Measurements from ENCODE around the gene TBC1D9.

TBC1D9 gene

GRCh38 chr4:140607852-140608251 is 148.3 kb downstream of the TBC1D9 start:
- Histone ChIP-seq H4K91ac (ENCODE audit: low read depth, low read length, poor library complexity) (no peak overlapping the region), H3K18ac (ENCODE audit: low read length) (no peak overlapping the region), H3K4ac (ENCODE audit: low read length) (no peak overlapping the region), H3K79me1 (ENCODE audit: low read depth, low read length) (no peaks in the 10 kb centered on the region), H3K4me2 (ENCODE audit: insufficient read depth, low read length, poor library complexity, severe bottlenecking) (no peak overlapping the region), H3K36me3 (replicated peaks in 1 of 2; ENCODE audit: control insufficient read depth in 2 of 2, insufficient read depth in 2 of 2, low read length in 2 of 2) (no peaks in the 10 kb centered on the region), H2AK5ac (ENCODE audit: low read depth, low read length) (no peak overlapping the region), H2BK12ac (ENCODE audit: low read length) (no peak overlapping the region), H3K23ac (ENCODE audit: low read depth, low read length, poor library complexity) (no peak overlapping the region), H3K9ac (ENCODE audit: low read depth, low read length, poor library complexity) (no peak overlapping the region), H3K9me3 (replicated peaks in 1 of 2; ENCODE audit: control insufficient read depth in 2 of 2, insufficient read depth in 1 of 2, low read depth in 1 of 2, low read length in 2 of 2) (no peaks in the 10 kb centered on the region), H3K4me1 (ENCODE audit: control insufficient read depth in 2 of 2, insufficient read depth in 1 of 2, low read depth in 1 of 2, low read length in 2 of 2) (peaks cover 9 to 14% of the 10 kb centered on the region in 2 donors), H4K8ac (ENCODE audit: low read depth, low read length) (no peak overlapping the region), H2BK15ac (ENCODE audit: low read length) (no peak overlapping the region), H2AFZ (ENCODE audit: low read length) (no peak overlapping the region), H3K14ac (ENCODE audit: low read length) (no peak overlapping the region), H2BK5ac (ENCODE audit: low read length) (no peak overlapping the region), H3K27me3 (ENCODE audit: control insufficient read depth in 3 of 3, insufficient read depth in 3 of 3, low read depth in 1 of 3, low read length in 3 of 3) (no peaks in the 10 kb centered on the region), H3K27ac (replicated peaks; ENCODE audit: low read length) (no peak overlapping the region), H3K4me3 (ENCODE audit: low read length in 2 of 2) (no peak overlapping the region), H2BK120ac (ENCODE audit: low read depth, low read length) (no peak overlapping the region)
- WGBS, 2 donors (ENCODE audit: extremely low coverage in 2 of 2, insufficient read length in 2 of 2, insufficient replicate concordance in 1 of 2) = no CpG with 5 or more reads among the region's 4 CpGs
- no peak for DNase-seq (ENCODE audit: low spot score)

GRCh38 chr4:140604544-140604943 is 151.6 kb downstream of the TBC1D9 start:
- H3K9me3 ChIP-seq (replicated peaks in 1 of 2; ENCODE audit: control insufficient read depth in 2 of 2, insufficient read depth in 1 of 2, low read depth in 1 of 2, low read length in 2 of 2) = peaks cover 0 to 13% of the 10 kb centered on the region in 2 donors
- no peak overlapping the region for H3K4me3 ChIP-seq (ENCODE audit: low read length in 2 of 2)
- no peak overlapping the region for H2BK15ac ChIP-seq (ENCODE audit: low read length)
- DNase-seq (ENCODE audit: low spot score) = no peak
- no peaks in the 10 kb centered on the region for H3K36me3 ChIP-seq (replicated peaks in 1 of 2; ENCODE audit: control insufficient read depth in 2 of 2, insufficient read depth in 2 of 2, low read length in 2 of 2)
- H3K4ac ChIP-seq (ENCODE audit: low read length) = no peak overlapping the region
- H2AFZ ChIP-seq (ENCODE audit: low read length) = no peak overlapping the region
- H2BK120ac ChIP-seq (ENCODE audit: low read depth, low read length) = no peak overlapping the region
- no peak overlapping the region for H2AK5ac ChIP-seq (ENCODE audit: low read depth, low read length)
- H3K79me1 ChIP-seq (ENCODE audit: low read depth, low read length) = no peaks in the 10 kb centered on the region
- H3K9ac ChIP-seq (ENCODE audit: low read depth, low read length, poor library complexity) = no peak overlapping the region
- H3K4me1 ChIP-seq (ENCODE audit: control insufficient read depth in 2 of 2, insufficient read depth in 1 of 2, low read depth in 1 of 2, low read length in 2 of 2) = peaks cover 14 to 15% of the 10 kb centered on the region in 2 donors
- no peak overlapping the region for H3K4me2 ChIP-seq (ENCODE audit: insufficient read depth, low read length, poor library complexity, severe bottlenecking)
- H3K27ac ChIP-seq (replicated peaks; ENCODE audit: low read length) = no peak overlapping the region
- H4K91ac ChIP-seq (ENCODE audit: low read depth, low read length, poor library complexity) = no peak overlapping the region
- no peak overlapping the region for H3K18ac ChIP-seq (ENCODE audit: low read length)
- H3K23ac ChIP-seq (ENCODE audit: low read depth, low read length, poor library complexity) = no peak overlapping the region
- H4K8ac ChIP-seq (ENCODE audit: low read depth, low read length) = no peak overlapping the region
- H3K14ac ChIP-seq (ENCODE audit: low read length) = no peak overlapping the region
- WGBS, 2 donors (ENCODE audit: extremely low coverage in 2 of 2, insufficient read length in 2 of 2, insufficient replicate concordance in 1 of 2) = no CpG with 5 or more reads among the region's 4 CpGs
- no peaks in the 10 kb centered on the region for H3K27me3 ChIP-seq (ENCODE audit: control insufficient read depth in 3 of 3, insufficient read depth in 3 of 3, low read depth in 1 of 3, low read length in 3 of 3)
- no peak overlapping the region for H2BK12ac ChIP-seq (ENCODE audit: low read length)
- no peak overlapping the region for H2BK5ac ChIP-seq (ENCODE audit: low read length)

- no peak overlapping the region for H3K14ac ChIP-seq (ENCODE audit: low read length)
- no peak overlapping the region for H2BK12ac ChIP-seq (ENCODE audit: low read length)
- H2BK120ac ChIP-seq (ENCODE audit: low read depth, low read length) = no peak overlapping the region
- H3K18ac ChIP-seq (ENCODE audit: low read length) = peak overlapping the region; percentile 15
- peak overlapping the region; percentile 83 for H2AFZ ChIP-seq (ENCODE audit: low read length)
- no peaks in the 10 kb centered on the region for H3K27me3 ChIP-seq (ENCODE audit: control insufficient read depth in 3 of 3, insufficient read depth in 3 of 3, low read depth in 1 of 3, low read length in 3 of 3)
- H4K91ac ChIP-seq (ENCODE audit: low read depth, low read length, poor library complexity) = no peak overlapping the region
- no peak for DNase-seq (ENCODE audit: low spot score)
- no peaks in the 10 kb centered on the region for H3K36me3 ChIP-seq (replicated peaks in 1 of 2; ENCODE audit: control insufficient read depth in 2 of 2, insufficient read depth in 2 of 2, low read length in 2 of 2)
- no peak overlapping the region for H3K23ac ChIP-seq (ENCODE audit: low read depth, low read length, poor library complexity)
- H3K4me1 ChIP-seq (ENCODE audit: control insufficient read depth in 2 of 2, insufficient read depth in 1 of 2, low read depth in 1 of 2, low read length in 2 of 2) = peaks cover 13 to 14% of the 10 kb centered on the region in 2 donors
- no peak overlapping the region for H2BK5ac ChIP-seq (ENCODE audit: low read length)
- WGBS, 2 donors (ENCODE audit: extremely low coverage in 2 of 2, insufficient read length in 2 of 2, insufficient replicate concordance in 1 of 2) = no CpG with 5 or more reads among the region's 2 CpGs
- H3K4me3 ChIP-seq (ENCODE audit: low read length in 2 of 2) = no peak overlapping the region
- no peak overlapping the region for H2BK15ac ChIP-seq (ENCODE audit: low read length)
- H4K8ac ChIP-seq (ENCODE audit: low read depth, low read length) = no peak overlapping the region
- no peak overlapping the region for H2AK5ac ChIP-seq (ENCODE audit: low read depth, low read length)
- H3K27ac ChIP-seq (replicated peaks; ENCODE audit: low read length) = no peak overlapping the region
- H3K9ac ChIP-seq (ENCODE audit: low read depth, low read length, poor library complexity) = no peak overlapping the region
- H3K4me2 ChIP-seq (ENCODE audit: insufficient read depth, low read length, poor library complexity, severe bottlenecking) = no peak overlapping the region
- peaks cover 0 to 13% of the 10 kb centered on the region in 2 donors for H3K9me3 ChIP-seq (replicated peaks in 1 of 2; ENCODE audit: control insufficient read depth in 2 of 2, insufficient read depth in 1 of 2, low read depth in 1 of 2, low read length in 2 of 2)
- no peaks in the 10 kb centered on the region for H3K79me1 ChIP-seq (ENCODE audit: low read depth, low read length)
- no peak overlapping the region for H3K4ac ChIP-seq (ENCODE audit: low read length)
Measured at GRCh38 chr4:140603286-140603685, 152.9 kb downstream of the TBC1D9 start.

GRCh38 chr4:140602714-140603113 is 153.5 kb downstream of the TBC1D9 start:
- no CpG with 5 or more reads among the region's 2 CpGs for WGBS, 2 donors (ENCODE audit: extremely low coverage in 2 of 2, insufficient read length in 2 of 2, insufficient replicate concordance in 1 of 2)
- H3K4me3 ChIP-seq (ENCODE audit: low read length in 2 of 2) = no peak overlapping the region
- H3K36me3 ChIP-seq (replicated peaks in 1 of 2; ENCODE audit: control insufficient read depth in 2 of 2, insufficient read depth in 2 of 2, low read length in 2 of 2) = no peaks in the 10 kb centered on the region
- peak overlapping the region; percentile 83 for H2AFZ ChIP-seq (ENCODE audit: low read length)
- H2BK120ac ChIP-seq (ENCODE audit: low read depth, low read length) = no peak overlapping the region
- no peak overlapping the region for H3K4ac ChIP-seq (ENCODE audit: low read length)
- no peak overlapping the region for H3K23ac ChIP-seq (ENCODE audit: low read depth, low read length, poor library complexity)
- no peak overlapping the region for H4K91ac ChIP-seq (ENCODE audit: low read depth, low read length, poor library complexity)
- peaks cover 13 to 14% of the 10 kb centered on the region in 2 donors for H3K4me1 ChIP-seq (ENCODE audit: control insufficient read depth in 2 of 2, insufficient read depth in 1 of 2, low read depth in 1 of 2, low read length in 2 of 2)
- no peak overlapping the region for H3K4me2 ChIP-seq (ENCODE audit: insufficient read depth, low read length, poor library complexity, severe bottlenecking)
- no peak overlapping the region for H3K27ac ChIP-seq (replicated peaks; ENCODE audit: low read length)
- no peak for DNase-seq (ENCODE audit: low spot score)
- H3K79me1 ChIP-seq (ENCODE audit: low read depth, low read length) = no peaks in the 10 kb centered on the region
- no peak overlapping the region for H4K8ac ChIP-seq (ENCODE audit: low read depth, low read length)
- H2BK5ac ChIP-seq (ENCODE audit: low read length) = no peak overlapping the region
- H3K9me3 ChIP-seq (replicated peaks in 1 of 2; ENCODE audit: control insufficient read depth in 2 of 2, insufficient read depth in 1 of 2, low read depth in 1 of 2, low read length in 2 of 2) = peaks cover 0 to 13% of the 10 kb centered on the region in 2 donors
- no peak overlapping the region for H2BK15ac ChIP-seq (ENCODE audit: low read length)
- H3K27me3 ChIP-seq (ENCODE audit: control insufficient read depth in 3 of 3, insufficient read depth in 3 of 3, low read depth in 1 of 3, low read length in 3 of 3) = no peaks in the 10 kb centered on the region
- H3K9ac ChIP-seq (ENCODE audit: low read depth, low read length, poor library complexity) = no peak overlapping the region
- H2BK12ac ChIP-seq (ENCODE audit: low read length) = no peak overlapping the region
- H3K14ac ChIP-seq (ENCODE audit: low read length) = no peak overlapping the region
- no peak overlapping the region for H2AK5ac ChIP-seq (ENCODE audit: low read depth, low read length)
- no peak overlapping the region for H3K18ac ChIP-seq (ENCODE audit: low read length)
